Activated naive CD4-positive, alpha-beta T cell treated with anti-CD3 and anti-CD28 coated beads, Interleukin-2, amount 50 U/mL, for 16 hours (primary cell): ENCODE data around the gene SH2D6.
"Not testable (repeated sequence)": the region's sequence is repeated elsewhere in the genome, so short reads cannot be mapped to it uniquely, and the experiment has no call there.

Source experiments
- DNase-seq: peaks from one replicate; pipeline ENCODE4 v3.0.0-alpha.2; 2020

Gene SH2D6

GRCh38 chr2:85418132-85419008, at the start of gene SH2D6:
Gene SH2D6, plus strand, starts transcription at chr2:85418714. Its CDS starts 10,752 bp downstream, at chr2:85429466.
- peak; percentile 88 for DNase-seq

GRCh38 chr2:85368921-85369320, 49.6 kb upstream of the SH2D6 start:
- DNase-seq = no peak

- DNase-seq = no peak
These were observed 49.0 kb upstream of the SH2D6 start for GRCh38 chr2:85369500-85369899.

GRCh38 chr2:85371045-85371444, 47.5 kb upstream of the SH2D6 start:
- DNase-seq = no peak

GRCh38 chr2:85376291-85377065, 42.0 kb upstream of the SH2D6 start:
- DNase-seq = no peak

- DNase-seq = no peak
These were observed 41.4 kb upstream of the SH2D6 start for GRCh38 chr2:85377083-85377482.

GRCh38 chr2:85378257-85378656, 40.3 kb upstream of the SH2D6 start:
- no peak for DNase-seq

GRCh38 chr2:85380048-85380447, 38.5 kb upstream of the SH2D6 start:
- DNase-seq = no peak

- not testable (repeated sequence) for DNase-seq
These were observed 35.4 kb upstream of the SH2D6 start for GRCh38 chr2:85383151-85383550.

GRCh38 chr2:85383850-85384249, 34.7 kb upstream of the SH2D6 start:
- DNase-seq = no peak

GRCh38 chr2:85385746-85386145, 32.8 kb upstream of the SH2D6 start:
- DNase-seq = no peak

- no peak for DNase-seq
These were observed 30.8 kb upstream of the SH2D6 start for GRCh38 chr2:85387754-85388153.

GRCh38 chr2:85388878-85389538, 29.5 kb upstream of the SH2D6 start:
- DNase-seq = no peak

- DNase-seq = peak; percentile 76
These were observed 27.4 kb upstream of the SH2D6 start for GRCh38 chr2:85390941-85391669.

- no peak for DNase-seq
These were observed 24.7 kb upstream of the SH2D6 start for GRCh38 chr2:85393836-85394235.

GRCh38 chr2:85394261-85394681, 24.2 kb upstream of the SH2D6 start:
- no peak for DNase-seq

- no peak for DNase-seq
These were observed 23.5 kb upstream of the SH2D6 start for GRCh38 chr2:85394976-85395375.

GRCh38 chr2:85395912-85396475, 22.5 kb upstream of the SH2D6 start:
- no peak for DNase-seq

- DNase-seq = no peak
These were observed 21.7 kb upstream of the SH2D6 start for GRCh38 chr2:85396531-85397470.

GRCh38 chr2:85397925-85398331, 20.6 kb upstream of the SH2D6 start:
- DNase-seq = no peak
